T1000 (cell line): ENCODE results near the gene TSHZ2.

ENCODE experiments used
- DNase-seq: peaks from one replicate; lab custom pipeline; 2025; ENCODE audit warnings: mixed read lengths; lab: John Stamatoyannopoulos, UW

Gene TSHZ2

DNA sequence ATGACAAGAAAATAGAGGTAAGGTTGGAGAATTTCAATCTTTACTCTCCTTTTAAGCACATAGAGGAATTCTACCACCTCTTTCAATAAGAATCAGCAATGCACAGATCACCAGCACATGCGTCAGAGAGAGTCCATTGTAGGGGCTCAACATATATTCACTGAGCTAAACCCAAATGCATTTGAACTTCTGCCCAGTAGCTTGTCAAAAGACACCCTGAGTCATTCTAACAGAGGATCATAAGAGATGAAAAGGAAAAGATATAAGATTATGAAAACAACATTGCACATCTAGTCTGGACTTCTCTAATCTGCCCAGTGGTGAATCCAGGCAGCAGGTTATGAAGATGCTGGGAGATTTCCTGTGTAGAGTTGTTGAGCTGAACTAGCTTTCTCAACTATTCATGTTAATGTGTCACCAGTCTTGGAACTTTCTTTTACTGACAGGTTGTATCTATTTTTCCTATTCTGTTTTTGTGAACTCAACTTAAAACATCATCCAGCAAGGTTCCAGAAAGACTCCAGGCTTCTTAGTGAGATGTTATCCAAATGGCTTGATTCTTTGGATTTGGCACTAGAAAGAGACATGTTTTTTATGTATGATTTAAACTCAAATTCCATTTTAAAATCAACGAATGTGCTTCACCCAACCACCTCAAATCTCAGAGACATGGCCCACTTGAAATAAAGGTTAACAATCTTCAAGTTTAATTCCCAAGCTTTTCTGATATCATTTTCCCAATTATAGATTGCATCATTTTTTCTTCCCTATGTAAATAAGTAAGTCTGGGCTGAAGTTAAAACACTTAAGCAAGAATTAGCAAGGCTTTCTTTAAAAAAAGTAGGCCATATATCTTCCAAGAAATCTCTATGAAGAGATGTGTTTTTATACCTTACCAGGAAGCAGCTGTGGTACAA lies 89.3 kb downstream of the TSHZ2 start:
- no peak for DNase-seq

DNA sequence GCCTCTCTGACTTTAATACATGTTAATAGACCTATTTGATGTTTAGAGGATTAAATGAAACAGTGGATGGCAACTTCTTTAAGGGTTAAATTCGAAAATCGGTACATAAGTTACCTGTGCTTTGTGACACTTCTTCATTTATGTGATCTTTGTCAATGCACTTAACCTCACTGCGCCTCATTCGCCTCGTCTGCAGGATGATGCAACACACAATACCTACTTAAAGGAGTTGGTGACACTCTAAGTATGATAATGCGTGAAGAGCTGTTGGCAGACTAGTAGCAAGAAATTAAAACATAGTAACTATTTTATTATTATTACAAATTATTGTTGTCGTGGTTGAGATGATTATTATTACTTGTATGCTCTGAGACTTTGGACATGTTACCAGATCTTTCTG lies 92.8 kb downstream of the TSHZ2 start:
- no peak for DNase-seq

DNA sequence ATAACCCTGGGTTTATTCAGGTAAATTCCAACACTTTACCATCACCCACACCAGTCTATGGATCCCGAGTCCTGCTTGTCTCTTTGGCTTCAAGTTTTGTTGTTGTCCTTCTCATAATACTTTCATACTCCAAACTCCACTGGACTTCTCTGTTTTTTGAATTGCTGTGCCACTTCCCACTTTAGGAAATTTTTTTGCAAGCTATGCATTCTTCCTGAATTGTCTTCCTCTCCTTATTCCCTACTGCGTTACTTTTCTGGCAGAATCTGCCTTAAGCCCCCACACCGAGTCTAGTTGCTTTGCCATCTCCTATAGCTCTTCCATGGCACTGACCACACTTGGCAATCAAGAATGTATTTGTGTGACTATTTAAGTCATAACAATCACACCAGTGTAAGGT lies 96.1 kb downstream of the TSHZ2 start:
- DNase-seq: no peak

DNA sequence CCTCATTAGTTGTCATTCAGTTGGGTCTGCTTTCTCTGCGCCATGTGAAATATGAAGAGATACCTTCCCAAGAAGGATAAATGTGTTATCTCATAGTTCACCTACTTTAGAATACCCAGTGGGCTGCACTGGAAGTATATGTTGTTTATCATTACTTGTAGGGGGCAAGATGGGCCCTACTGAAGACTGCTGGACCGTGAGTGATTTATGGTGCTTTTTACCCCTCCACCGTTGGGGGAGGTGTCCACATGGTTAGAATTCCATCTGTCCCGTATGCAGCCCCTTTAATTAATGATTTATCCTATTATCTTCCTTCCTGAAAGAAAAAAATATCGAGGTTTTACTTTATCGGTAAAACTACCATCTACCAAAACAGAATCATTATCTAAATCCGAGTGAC lies 97.0 kb downstream of the TSHZ2 start:
- DNase-seq: no peak

DNA sequence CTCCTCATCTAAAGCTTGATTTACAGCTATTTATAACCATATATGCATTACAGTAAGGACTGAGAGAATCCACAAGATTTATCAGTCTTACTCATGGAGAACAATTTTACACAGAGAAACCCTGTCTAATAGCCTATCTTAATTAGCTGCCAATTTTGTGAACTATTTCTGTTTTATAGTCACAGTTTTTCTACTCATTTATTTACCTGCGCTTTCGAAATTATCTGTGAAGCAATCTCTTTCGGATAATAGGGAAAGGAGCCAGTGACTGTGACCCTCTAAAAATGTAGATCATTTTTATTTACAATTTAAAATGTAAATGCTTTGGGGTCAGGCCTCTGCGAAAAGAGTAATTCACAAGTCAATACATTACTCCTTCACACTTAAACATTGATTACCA lies 98.1 kb downstream of the TSHZ2 start:
- no peak for DNase-seq

DNA sequence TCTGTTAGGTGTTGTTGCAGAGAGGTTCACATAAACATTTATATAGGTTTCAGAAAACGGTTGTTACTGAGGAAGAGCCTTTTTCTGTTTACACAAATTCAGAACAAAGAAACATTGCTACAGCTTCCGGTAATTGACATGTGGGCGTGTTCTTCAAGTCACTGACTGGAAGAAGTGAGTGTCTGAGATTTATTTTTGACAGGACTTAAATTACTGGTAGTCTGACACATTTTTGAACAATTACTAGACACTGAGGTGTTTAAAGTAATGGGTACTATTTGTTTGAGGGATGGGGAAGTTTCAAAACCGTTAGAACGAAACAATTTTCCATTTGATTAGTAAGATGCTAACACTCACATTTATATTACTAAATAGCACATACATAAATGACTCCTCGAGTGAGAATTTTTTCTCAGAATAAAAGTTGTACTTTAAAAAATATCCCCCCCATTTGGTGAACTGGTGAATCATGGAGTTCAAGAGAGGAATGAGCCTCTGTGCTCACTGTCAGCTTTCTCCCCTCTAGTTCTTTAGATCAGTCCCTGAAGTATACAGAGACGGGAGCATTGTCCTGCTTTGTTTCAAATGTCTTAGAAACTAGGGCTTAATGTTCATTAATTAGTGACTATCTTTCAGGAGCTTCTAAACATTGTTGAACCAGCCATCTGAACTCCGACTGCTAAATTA lies 98.7 kb downstream of the TSHZ2 start:
- DNase-seq: no peak

DNA sequence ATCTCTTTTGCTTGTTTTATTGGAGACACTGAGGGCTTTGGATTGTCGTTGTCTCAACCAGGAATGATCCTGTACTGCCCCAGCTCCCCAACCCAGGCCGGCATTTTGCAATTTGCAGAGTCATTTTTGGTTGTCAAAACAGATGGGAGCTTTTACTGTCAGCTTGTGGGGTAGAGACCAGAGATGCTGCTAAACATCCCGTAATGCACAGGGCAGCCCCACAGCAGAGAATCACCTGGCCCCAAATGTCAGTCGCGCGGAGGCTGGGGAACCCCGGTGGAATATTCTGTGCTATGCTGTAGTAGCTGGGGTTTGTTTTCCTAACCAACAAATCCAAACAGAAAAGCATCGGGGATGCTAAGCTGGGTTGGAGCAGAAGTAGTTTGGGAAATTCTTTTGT lies 99.7 kb downstream of the TSHZ2 start:
- no peak for DNase-seq

DNA sequence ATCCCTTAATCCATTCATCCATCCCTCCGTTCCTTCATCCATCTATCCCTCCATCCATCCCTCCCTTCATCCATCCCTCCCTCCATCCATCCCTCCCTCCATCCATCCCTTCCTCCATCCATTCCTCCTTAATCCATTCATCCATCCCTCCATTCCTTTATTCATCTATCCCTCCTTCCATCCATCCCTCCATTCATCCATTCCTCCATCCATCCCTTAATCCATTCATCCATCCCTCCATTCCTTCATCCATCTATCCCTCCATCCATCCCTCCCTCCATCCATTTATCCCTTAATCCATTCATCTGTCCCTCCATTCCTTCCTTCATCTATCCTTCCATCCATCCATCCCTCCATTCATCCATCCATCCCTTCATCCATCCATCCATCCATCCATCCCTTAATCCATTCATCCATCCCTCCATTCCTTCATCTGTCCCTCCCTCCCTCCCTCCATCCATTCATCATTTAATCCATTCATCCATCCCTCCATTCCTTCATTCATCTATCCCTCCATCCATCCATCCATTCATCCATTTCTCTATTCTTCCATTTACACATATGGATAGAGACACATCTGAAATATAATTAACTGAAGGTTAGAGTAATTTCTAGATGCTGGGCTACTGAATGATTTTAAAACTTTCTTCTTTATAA lies 100.9 kb downstream of the TSHZ2 start:
- DNase-seq: no peak

DNA sequence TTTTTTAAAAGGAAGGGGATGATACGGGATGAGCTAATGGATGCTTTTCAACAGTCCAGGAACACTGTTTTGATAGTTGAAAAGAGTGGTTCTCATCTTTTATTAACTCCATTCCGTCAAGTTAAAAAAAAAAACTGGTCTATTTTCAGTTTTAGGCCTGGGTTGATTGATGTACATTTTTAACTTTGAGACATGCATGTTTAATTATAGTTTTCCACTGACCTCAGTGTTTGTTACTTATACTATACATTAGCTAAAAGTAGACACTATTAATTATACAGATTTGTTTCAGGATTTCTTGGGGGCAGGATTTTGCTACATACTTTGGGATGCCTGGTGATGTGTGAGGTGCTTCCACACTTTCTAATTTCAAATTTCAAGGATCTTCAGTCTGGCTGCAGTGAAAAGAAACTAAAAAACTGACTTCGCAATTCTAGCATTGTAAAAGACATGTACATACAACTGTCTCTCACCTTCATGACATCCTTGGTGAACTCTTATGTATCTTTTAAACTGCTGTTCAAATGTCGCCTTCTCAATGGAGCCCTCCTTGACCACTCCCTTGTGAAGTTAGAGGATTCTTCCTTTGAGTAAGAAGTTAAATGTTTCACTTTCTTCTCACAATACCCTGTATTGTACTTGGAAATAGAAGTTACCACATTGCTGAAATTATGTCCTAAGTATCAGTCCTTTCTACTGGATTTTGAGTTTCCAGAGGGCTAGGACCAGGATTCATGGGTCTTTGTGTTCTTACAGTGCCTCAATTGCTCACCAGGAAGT lies 101.7 kb downstream of the TSHZ2 start:
- no peak for DNase-seq

DNA sequence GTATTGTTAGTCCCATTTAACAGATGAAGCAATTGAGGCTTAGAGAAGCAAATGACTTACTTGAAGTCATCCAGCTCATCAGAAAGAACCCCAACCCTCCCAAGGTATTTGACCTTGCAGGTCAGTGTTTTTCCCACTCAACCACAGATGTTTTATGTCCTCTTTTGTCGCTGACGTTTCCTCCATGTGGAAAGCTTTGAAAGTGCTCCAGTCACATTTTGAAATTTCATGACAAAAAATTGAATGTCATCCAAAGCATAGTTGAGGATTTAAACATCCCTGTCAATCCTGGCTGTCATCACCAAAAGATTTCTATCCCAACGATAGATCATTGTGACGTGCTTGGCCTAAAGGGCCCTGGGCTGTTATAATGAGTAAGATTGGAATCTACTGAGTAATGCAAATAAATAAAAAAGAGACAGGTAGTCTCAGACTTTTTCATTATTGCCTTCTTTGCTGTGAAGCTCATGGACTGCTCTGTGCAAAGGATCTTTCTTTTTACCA lies 102.7 kb downstream of the TSHZ2 start:
- DNase-seq: no peak

DNA sequence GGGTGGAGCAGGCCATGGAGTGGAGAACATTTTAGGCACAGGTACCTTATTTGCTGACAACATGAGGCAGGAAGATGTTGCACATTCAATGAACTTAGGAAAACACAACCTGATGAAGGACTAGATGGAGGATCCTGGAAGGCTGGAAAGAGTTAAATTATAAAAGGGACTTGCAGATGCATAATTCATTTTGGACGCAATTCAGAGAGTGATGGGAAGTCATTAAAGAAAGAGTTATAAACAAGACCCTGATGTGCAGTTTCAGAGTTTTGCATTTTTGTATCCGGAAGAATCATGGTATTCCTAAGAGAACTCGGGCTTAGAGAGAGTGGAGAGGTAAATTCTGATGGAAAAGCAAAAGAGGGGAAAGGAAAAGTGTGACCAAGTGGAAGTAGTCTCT lies 104.5 kb downstream of the TSHZ2 start:
- DNase-seq: no peak

DNA sequence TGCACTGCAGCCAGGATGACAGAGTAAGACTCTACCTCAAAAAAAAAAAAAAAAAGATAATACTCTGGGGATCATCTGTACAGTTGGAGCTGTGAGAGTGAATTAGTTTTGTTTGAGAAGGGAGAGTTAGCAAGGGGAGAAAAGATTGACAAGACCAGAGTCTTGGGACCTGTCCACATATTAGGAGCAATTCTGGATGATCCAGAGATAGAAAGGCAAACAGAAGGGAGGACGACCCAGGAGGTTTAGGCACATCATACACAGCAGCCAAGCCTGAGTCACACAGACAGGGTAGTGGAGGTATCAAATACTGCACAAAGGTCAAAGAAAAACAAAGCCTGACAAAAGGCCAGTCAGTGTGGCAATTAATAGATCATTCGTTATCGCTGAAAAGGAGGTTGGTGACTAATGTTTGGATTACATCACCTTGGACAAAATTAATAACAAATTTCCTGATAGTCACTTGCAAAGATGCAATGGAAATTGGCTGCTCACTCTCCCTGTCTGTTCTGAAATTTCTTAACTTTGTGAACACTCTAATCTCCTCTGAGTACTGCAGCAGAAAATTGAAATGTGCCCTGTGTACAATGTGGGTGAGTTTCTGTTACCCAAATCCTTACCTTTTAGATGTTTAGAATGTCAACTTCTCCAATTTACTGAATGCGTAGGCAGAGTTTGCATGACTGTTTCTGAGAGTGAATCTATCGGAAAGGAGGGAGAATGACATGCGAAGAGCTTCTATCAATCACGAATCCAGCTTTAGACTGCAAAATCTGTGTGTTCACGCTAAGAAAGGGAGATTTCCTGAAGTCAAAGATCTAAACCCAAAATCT lies 105.4 kb downstream of the TSHZ2 start:
- no peak for DNase-seq

DNA sequence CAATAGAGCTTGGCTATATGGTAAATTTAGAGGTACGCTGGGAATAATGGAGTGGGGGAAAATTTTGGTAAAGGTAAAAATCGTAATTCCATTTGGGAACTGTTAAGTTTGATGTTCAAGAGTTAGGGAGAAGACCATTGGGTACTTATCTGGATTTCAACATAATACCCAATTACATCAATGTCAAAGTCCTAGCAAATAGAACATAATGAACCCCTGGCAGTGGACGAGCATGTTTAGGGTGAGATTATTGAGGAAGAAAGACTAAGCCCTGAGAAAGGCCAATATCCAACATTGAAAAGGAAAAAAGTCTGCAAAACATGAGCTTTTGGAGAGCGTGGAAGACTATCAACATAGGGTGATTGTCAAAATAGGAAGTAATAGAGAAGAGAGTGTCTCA lies 106.6 kb downstream of the TSHZ2 start:
- no peak for DNase-seq

DNA sequence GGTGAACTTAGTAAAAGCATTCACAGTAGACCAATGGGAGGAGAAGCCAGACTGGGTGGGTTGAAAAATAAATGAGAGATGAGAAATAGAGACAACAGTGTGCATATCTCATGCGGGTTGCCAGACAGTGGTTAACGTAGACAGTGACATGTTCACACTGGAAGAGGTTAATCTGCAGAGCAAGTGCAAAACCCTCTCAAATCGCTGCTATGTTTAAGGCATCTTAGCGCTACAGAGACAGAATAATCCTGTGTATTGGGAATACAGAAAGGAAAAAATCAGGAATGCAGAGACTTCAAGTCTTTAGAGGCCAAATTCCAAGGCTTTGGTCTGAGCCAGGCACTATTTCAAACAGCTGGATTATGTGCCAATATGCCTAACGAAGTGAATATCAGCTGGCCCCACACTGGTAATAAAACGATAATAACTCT lies 107.1 kb downstream of the TSHZ2 start:
- DNase-seq: no peak

DNA sequence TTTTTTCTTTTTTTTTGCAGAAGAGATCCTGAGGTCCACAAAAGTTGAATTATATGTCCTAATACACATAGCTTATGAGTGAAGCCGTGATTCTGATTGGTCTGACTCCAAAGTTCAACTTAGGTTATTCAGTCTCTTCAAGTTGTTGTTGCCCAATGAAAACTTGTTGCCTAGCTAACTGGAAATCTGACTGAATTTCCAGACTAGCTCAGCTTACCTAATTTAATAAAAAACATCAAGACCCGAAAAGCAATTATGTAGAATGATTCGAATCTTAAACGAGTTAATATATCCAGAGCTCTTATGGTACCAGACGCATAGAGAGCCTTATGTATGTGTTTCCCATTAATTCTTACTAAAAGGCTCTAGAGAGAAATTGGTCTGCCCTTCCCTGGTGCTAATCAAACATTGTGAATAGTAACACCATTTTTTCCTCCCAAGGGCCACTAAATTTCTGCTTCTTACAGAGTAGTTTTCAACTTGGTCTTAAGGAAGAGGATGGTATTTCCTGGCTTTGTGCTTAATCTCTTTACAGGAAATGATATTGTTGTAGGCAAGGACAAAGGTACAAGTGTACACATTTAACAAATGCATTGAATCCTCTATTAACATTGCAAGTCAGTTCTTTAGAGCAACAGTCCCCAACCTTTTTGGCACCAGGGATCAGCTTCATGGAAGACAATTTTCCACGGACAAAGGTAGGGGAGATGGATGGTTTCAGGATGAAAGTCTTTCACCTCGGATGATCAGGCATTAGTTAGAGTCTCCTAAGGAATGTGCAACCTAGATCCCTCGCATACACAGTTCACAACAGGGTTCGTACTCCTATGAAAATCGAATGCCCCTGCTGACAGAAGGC lies 107.9 kb downstream of the TSHZ2 start:
- DNase-seq: no peak

DNA sequence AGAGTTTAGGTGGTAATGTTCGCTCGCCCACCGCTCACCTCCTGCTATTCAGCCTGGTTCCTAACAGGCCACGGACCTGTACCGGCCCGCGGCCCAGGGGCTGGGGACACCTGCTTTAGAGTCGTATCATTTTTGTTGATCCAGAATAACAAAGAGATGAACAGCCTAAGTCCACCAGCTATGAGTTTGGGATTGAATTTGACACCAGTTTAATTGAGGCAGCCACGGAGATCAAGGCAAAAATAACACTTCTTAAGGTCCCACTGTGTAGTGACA lies 108.5 kb downstream of the TSHZ2 start:
- no peak for DNase-seq

DNA sequence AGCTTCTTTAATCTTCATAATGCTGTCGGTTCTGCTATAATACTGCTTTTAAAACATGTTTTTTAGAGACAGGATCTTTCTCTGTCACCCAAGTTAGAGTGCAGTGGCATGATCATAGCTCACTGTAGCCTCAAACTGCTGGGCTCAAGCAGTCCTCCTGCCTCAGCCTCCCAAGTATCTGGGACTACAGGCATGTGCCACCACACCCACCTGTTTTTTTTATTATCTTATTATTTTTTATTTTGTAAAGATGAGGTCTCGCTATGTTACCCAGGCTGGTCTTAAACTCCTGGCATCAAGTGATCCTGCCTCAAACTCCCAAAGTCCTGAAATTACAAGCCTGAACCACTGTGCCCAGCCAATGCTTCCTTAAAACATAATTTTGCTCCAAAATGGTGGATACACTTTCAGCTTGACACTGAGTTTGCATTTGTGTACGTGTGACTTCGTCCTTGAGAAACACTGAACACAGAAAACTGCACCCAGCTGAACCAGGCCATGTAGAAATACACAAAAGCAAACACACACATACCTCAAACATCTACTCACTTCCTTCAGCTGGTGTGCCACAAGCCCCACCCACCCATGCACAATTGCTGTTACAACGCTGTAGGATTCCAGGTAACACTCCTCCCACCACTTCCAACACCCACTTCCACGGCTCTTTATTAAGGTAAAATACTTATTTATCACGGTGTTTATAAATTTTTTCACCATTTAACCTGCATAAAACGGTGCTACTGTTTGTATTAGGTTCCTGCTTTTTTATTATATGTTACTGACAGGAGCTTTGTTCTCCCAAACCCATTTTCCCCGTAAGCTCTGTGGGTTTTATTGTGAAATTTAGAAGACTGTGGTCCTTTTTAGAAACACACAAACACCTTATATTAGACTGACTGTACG lies 109.1 kb downstream of the TSHZ2 start:
- DNase-seq: no peak

DNA sequence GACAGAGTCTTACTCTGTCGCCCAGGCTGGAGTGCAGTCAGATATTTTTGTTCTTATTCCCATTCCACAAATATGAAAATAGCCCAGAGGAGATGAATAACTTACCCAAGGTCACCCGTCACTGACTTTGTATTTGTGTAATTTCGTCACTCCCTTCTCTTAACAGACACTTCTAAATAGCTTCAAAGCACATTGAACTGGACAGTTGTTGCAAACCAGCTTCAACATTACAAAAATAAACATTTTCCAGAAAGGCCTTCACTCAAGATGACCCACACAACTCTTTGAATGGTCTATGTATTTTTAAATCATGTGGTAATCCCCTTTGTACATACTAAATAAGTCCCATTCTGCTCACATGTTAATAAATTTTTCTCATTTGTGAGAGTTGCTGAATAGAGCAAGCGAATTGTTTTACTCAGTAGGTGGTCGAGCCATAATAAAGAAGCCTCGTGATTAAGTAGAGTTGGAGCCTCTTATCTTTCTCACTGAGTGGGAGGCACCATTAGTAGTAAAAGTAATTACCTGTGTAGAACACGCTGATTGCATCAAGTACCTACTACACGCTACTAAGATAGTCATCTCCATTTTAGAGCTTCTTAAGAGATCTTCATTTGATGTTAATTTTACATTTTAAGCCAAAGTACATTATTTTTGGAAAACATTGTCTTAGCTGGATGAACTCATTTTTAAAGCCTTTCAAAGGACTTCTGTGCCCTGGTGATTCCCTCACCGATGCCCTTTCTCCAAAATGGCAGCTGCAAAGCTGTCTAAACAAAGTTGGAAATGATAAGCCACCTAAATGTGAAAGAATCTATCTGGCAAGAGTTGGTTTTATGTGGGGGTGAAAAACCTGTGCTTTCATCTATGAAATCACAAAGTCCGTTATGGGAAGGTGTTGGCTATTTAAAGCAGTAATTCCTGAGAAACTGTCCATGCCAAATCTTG lies 110.0 kb downstream of the TSHZ2 start:
- DNase-seq: no peak
